Left colon (tissue), 2 donors: ENCODE measurements around the gene TMEM88. TPM values are rescaled to one million over a fixed set of nuclear protein-coding genes. Genes with fewer than 3 reads are reported as not detected.
"Not testable (repeated sequence)": the region's sequence is repeated elsewhere in the genome, so short reads cannot be mapped to it uniquely, and the experiment has no call there.

Experiments
- ATAC-seq: fragments of 200-7000 bp; cut with Tn5 transposase; one replicate; pipeline ENCODE4 v1.9.1; 2020; ENCODE audit warnings: mild to moderate bottlenecking, moderate library complexity
- DNase-seq, 2 donors: peaks; one replicate each; pipeline ENCODE4 v3.0.0-alpha.2; 2020
- intact Hi-C, 2 donors: fragments of 100-400 bp; cut with DNase I in 1 of 2; cut with micrococcal nuclease in 1 of 2; formaldehyde crosslinking; loops; one replicate each; pipeline versions ENCODE4 v1.11.2 to v1.14.0; 2022; cut with DNase I, micrococcal nuclease
- total RNA-seq, 2 donors: library from RNA; stranded (reverse); fragmentation: NEBNext Ultra II Directional; extraction: Animal tissue kit (Norgen Biotek cat#: 25700); gene quantifications; one replicate each; pipeline ENCODE4 v1.2.1, GENCODE V29; 2021
- donor health status: DM: no; HTN: no; CAD: no.
- donor health status: DM: yes; HTN: yes; CAD: no.

TMEM88 gene
- total RNA-seq, 2 donors from 2014 or later: 3.8 to 6.1 TPM

- ATAC-seq (no peak), DNase-seq (peak; percentile 38 to 42)
- intact Hi-C loops: loop anchor here in 1 of 2 donors (5.0 kb wide), 1 partner anchor 110 kb away; no protein-coding TSS in a partner anchor
These were observed 2.6 kb upstream of the TMEM88 start for GRCh38 chr17:7852262-7852670.

GRCh38 chr17:7852919-7853690 is 1.8 kb upstream of the TMEM88 start:
- DNase-seq (peak in 1 of 2 donors; percentile 19), ATAC-seq (no peak)
- intact Hi-C loops: loop anchor here in 1 of 2 donors (5.0 kb wide), 1 partner anchor 111 kb away; no protein-coding TSS in a partner anchor

GRCh38 chr17:7853691-7854038 is 1.2 kb upstream of the TMEM88 start:
- intact Hi-C loops: loop anchor here in 1 of 2 donors (5.0 kb wide), 1 partner anchor 111 kb away; no protein-coding TSS in a partner anchor
- DNase-seq: peak in 1 of 2 donors; percentile 26
- no peak for ATAC-seq

- DNase-seq (peak in 1 of 2 donors; percentile 39), ATAC-seq (no peak)
- intact Hi-C loops: loop anchor here in 1 of 2 donors (5.0 kb wide), 1 partner anchor 112 kb away; no protein-coding TSS in a partner anchor
These were observed 638 bp upstream of the TMEM88 start for GRCh38 chr17:7854078-7854777.

GRCh38 chr17:7855660-7856010 is 769 bp downstream of the TMEM88 start:
- DNase-seq (peak in 1 of 2 donors; percentile 59), ATAC-seq (no peak)
- intact Hi-C loops: no loop called here

- DNase-seq (peak; percentile 71 to 85), ATAC-seq (peak; percentile 43)
- intact Hi-C loops: no loop called here
These were observed 1.3 kb downstream of the TMEM88 start for GRCh38 chr17:7856011-7856810.

GRCh38 chr17:7856811-7857712 is 2.2 kb downstream of the TMEM88 start, which contains the start of gene NAA38:
TSS of gene NAA38 (minus strand) at chr17:7857559. CDS start at chr17:7857463, 96 bp downstream.
- intact Hi-C loops: no loop called here
- ATAC-seq (peak; percentile 74), DNase-seq (peak; percentile 96 to 98)

- ATAC-seq (peak; percentile 62), DNase-seq (peak; percentile 92 to 93)
- intact Hi-C loops: no loop called here
These were observed 3.1 kb downstream of the TMEM88 start, which contains the start of gene CYB5D1 for GRCh38 chr17:7857713-7858521. TSS of gene CYB5D1 (plus strand) at chr17:7858003. CDS start at chr17:7858135, 132 bp downstream.

GRCh38 chr17:7858522-7858810 is 3.6 kb downstream of the TMEM88 start:
- intact Hi-C loops: no loop called here
- peak; percentile 21 for ATAC-seq
- peak; percentile 56 to 66 for DNase-seq

GRCh38 chr17:7859028-7859427 is 4.2 kb downstream of the TMEM88 start:
- intact Hi-C loops: no loop called here
- DNase-seq (no peak), ATAC-seq (no peak)

- intact Hi-C loops: loop anchor here in 1 of 2 donors (5.0 kb wide), 2 partner anchors 34 to 124 kb away; no protein-coding TSS in a partner anchor
- peak in 1 of 2 donors; percentile 50 for DNase-seq
- ATAC-seq: no peak
These were observed 8.0 kb downstream of the TMEM88 start for GRCh38 chr17:7862692-7863437.

GRCh38 chr17:7864384-7864783 is 9.5 kb downstream of the TMEM88 start:
- intact Hi-C loops: loop anchor here in 1 of 2 donors (5.0 kb wide), 2 partner anchors 33 to 123 kb away; no protein-coding TSS in a partner anchor
- not testable (repeated sequence) for ATAC-seq, DNase-seq

GRCh38 chr17:7864995-7865650 is 10.3 kb downstream of the TMEM88 start:
- no peak for ATAC-seq
- no peak for DNase-seq
- intact Hi-C loops: loop anchor here in 1 of 2 donors (5.0 kb wide), 2 partner anchors 32 to 122 kb away; no protein-coding TSS in a partner anchor

- DNase-seq: no peak
- peak; percentile 82 for ATAC-seq
- intact Hi-C loops: no loop called here
These were observed 13.0 kb downstream of the TMEM88 start for GRCh38 chr17:7867881-7868329.

- intact Hi-C loops: no loop called here
- DNase-seq (no peak), ATAC-seq (no peak)
These were observed 18.2 kb downstream of the TMEM88 start for GRCh38 chr17:7873051-7873450.
